ENCODE data around the gene ANKRD55. TPM values are rescaled to one million over a fixed set of nuclear protein-coding genes. Genes with fewer than 3 reads are reported as not detected.

The ANKRD55 gene
- total and polyA plus RNA-seq, 2 donors (not counting 1 experiment from before 2014, with no cell fraction given) = 0.07 TPM; not detected in 1

GRCh38 chr5:56147659-56148230 lies 85.4 kb downstream of the ANKRD55 start:
- H3K9me3 Mint-ChIP-seq (ENCODE audit: insufficient read depth) = no peaks in the 10 kb centered on the region
- TF ChIP-seq CTCF (IDR thresholded peaks at IDR 0.05) (no peak), EZH2 (IDR thresholded peaks at IDR 0.05; ENCODE audit: borderline replicate concordance, insufficient read depth, low read depth, low read length, poor library complexity, severe bottlenecking) (no peak)
- Histone ChIP-seq H3K4me1 (ENCODE audit: control insufficient read depth in 2 of 2, insufficient read depth in 2 of 2, low read length in 2 of 2) (peaks cover 4 to 5% of the 10 kb centered on the region in 2 donors), H3K36me3 (replicated peaks in 1 of 2; ENCODE audit: control extremely low read depth in 1 of 2, control insufficient read depth in 1 of 2, extremely low read depth in 1 of 2, insufficient read depth in 2 of 2, low read length in 1 of 2) (no peaks in the 10 kb centered on the region), H2AFZ (ENCODE audit: insufficient read depth, low read depth, low read length, poor library complexity, severe bottlenecking) (no peak overlapping the region), H3K9ac (ENCODE audit: low read length) (no peak overlapping the region), H3K9me3 (ENCODE audit: control extremely low read depth in 1 of 3, control insufficient read depth in 2 of 3, insufficient read depth in 1 of 3, low read length in 2 of 3) (no peaks in the 10 kb centered on the region), H3K4me3 (ENCODE audit: control extremely low read depth in 1 of 5, extremely low read depth in 1 of 5, insufficient read depth in 1 of 5, low read depth in 2 of 5, low read length in 4 of 5) (no peak overlapping the region), H3K27ac (ENCODE audit: low read length in 2 of 2) (no peak overlapping the region), H3K79me2 (ENCODE audit: control insufficient read depth, insufficient read depth, low read length) (no peaks in the 10 kb centered on the region), H3K27me3 (replicated peaks in 1 of 4; ENCODE audit: control extremely low read depth in 1 of 4, control insufficient read depth in 3 of 4, insufficient read depth in 4 of 4, low read length in 3 of 4) (no peaks in the 10 kb centered on the region), H3K4me2 (replicated peaks; ENCODE audit: low read depth, low read length, poor library complexity, severe bottlenecking) (no peak overlapping the region), H4K20me1 (ENCODE audit: control insufficient read depth, insufficient read depth, low read length, poor library complexity, severe bottlenecking) (no peaks in the 10 kb centered on the region)
- ChIA-PET CTCF (no interaction called here), POLR2A (no interaction called here)
- no peaks in the 10 kb centered on the region for H3K4me1 Mint-ChIP-seq
- ATAC-seq (ENCODE audit: low read depth) (no peak), DNase-seq (no peak)
- no peak overlapping the region for H3K4me3 Mint-ChIP-seq
- H3K27ac Mint-ChIP-seq = no peak overlapping the region
- WGBS (ENCODE audit: insufficient coverage) = 31% methylated on average over 1 of the region's 4 CpGs
- peaks cover 12% of the 10 kb centered on the region for H3K27me3 Mint-ChIP-seq
- intact Hi-C loops (cut with micrococcal nuclease) = no loop called here

- Histone ChIP-seq H4K20me1 (ENCODE audit: control insufficient read depth, insufficient read depth, low read length, poor library complexity, severe bottlenecking) (no peaks in the 10 kb centered on the region), H3K36me3 (replicated peaks in 1 of 2; ENCODE audit: control extremely low read depth in 1 of 2, control insufficient read depth in 1 of 2, extremely low read depth in 1 of 2, insufficient read depth in 2 of 2, low read length in 1 of 2) (no peaks in the 10 kb centered on the region), H3K4me1 (ENCODE audit: control insufficient read depth in 2 of 2, insufficient read depth in 2 of 2, low read length in 2 of 2) (peaks cover 4 to 5% of the 10 kb centered on the region in 2 donors), H3K9me3 (ENCODE audit: control extremely low read depth in 1 of 3, control insufficient read depth in 2 of 3, insufficient read depth in 1 of 3, low read length in 2 of 3) (no peaks in the 10 kb centered on the region), H3K79me2 (ENCODE audit: control insufficient read depth, insufficient read depth, low read length) (no peaks in the 10 kb centered on the region), H3K9ac (ENCODE audit: low read length) (no peak overlapping the region), H3K4me3 (ENCODE audit: control extremely low read depth in 1 of 5, extremely low read depth in 1 of 5, insufficient read depth in 1 of 5, low read depth in 2 of 5, low read length in 4 of 5) (no peak overlapping the region), H2AFZ (ENCODE audit: insufficient read depth, low read depth, low read length, poor library complexity, severe bottlenecking) (no peak overlapping the region), H3K4me2 (replicated peaks; ENCODE audit: low read depth, low read length, poor library complexity, severe bottlenecking) (no peak overlapping the region), H3K27ac (ENCODE audit: low read length in 2 of 2) (no peak overlapping the region), H3K27me3 (replicated peaks in 1 of 4; ENCODE audit: control extremely low read depth in 1 of 4, control insufficient read depth in 3 of 4, insufficient read depth in 4 of 4, low read length in 3 of 4) (no peaks in the 10 kb centered on the region)
- DNase-seq (no peak), ATAC-seq (ENCODE audit: low read depth) (no peak)
- CTCF ChIA-PET = no interaction called here
- intact Hi-C loops (cut with micrococcal nuclease) = no loop called here
- TF ChIP-seq CTCF (IDR thresholded peaks at IDR 0.05) = no peak
- no peak for TF ChIP-seq EZH2 (IDR thresholded peaks at IDR 0.05; ENCODE audit: borderline replicate concordance, insufficient read depth, low read depth, low read length, poor library complexity, severe bottlenecking)
- H3K9me3 Mint-ChIP-seq (ENCODE audit: insufficient read depth) = no peaks in the 10 kb centered on the region
- peaks cover 12% of the 10 kb centered on the region for H3K27me3 Mint-ChIP-seq
- POLR2A ChIA-PET = no interaction called here
- no peak overlapping the region for H3K27ac Mint-ChIP-seq
- H3K4me3 Mint-ChIP-seq = no peak overlapping the region
- no peaks in the 10 kb centered on the region for H3K4me1 Mint-ChIP-seq
These were observed 86.0 kb downstream of the ANKRD55 start for GRCh38 chr5:56147106-56147505.

All from B cell (primary cell).